HL-60 (cell line): ENCODE measurements around the gene SECTM1.
A peak's percentile ranks its signal among the peaks of the same experiment; 100 is the strongest.
"Not testable (repeated sequence)": the region's sequence is repeated elsewhere in the genome, so short reads cannot be mapped to it uniquely, and the experiment has no call there.

ENCODE experiments used
- DNase-seq, 2 experiments: peaks; one replicate each; pipeline ENCODE4 v3.0.0-alpha.2; 2010 to 2020; ENCODE audit warnings: low read depth in 1 of 2, low spot score in 1 of 2
- H3K27ac ChIP-seq: fragments of 250-450 bp; sonication (Bioruptor Pico); replicated peaks from 2 replicates; pipeline ENCODE4 v1.5.1; 2020; ENCODE audit warnings: mild to moderate bottlenecking, moderate library complexity
- H3K27me3 ChIP-seq: fragments of 250-450 bp; sonication (Bioruptor Pico); 2 replicates; pipeline ENCODE4 v1.5.1; 2021; ENCODE audit warnings: mild to moderate bottlenecking, moderate library complexity; ENCODE audit not compliant: insufficient read depth, poor library complexity, severe bottlenecking
- H3K4me3 ChIP-seq: replicated peaks from 2 replicates; pipeline ENCODE4 v1.5.1; 2011; ENCODE audit warnings: mild to moderate bottlenecking, control low read depth, low read length; ENCODE audit not compliant: insufficient read depth
- GABPA ChIP-seq: IDR thresholded peaks from 2 replicates; pipeline ENCODE4 v1.6.1; 2012; ENCODE audit warnings: low read depth
- POLR2AphosphoS5 ChIP-seq: IDR thresholded peaks from 2 replicates; pipeline ENCODE4 v1.6.1; 2012; ENCODE audit warnings: low read depth
- SPI1 ChIP-seq: IDR thresholded peaks from 2 replicates; pipeline ENCODE4 v1.6.1; 2012; ENCODE audit warnings: low read depth, mild to moderate bottlenecking, borderline replicate concordance
- TF ChIP-seq, protein P1 (sequence below): IDR thresholded peaks from one replicate; pipeline ENCODE4 v1.5.1; 2011; ENCODE audit warnings: low read length, control low read depth, inconsistent platforms; ENCODE audit not compliant: insufficient read depth
- TF ChIP-seq, protein P2 (sequence below): IDR thresholded peaks from 2 replicates; pipeline ENCODE4 v1.6.1; 2012; ENCODE audit warnings: low read depth; ENCODE audit not compliant: insufficient replicate concordance

Gene SECTM1

DNA sequence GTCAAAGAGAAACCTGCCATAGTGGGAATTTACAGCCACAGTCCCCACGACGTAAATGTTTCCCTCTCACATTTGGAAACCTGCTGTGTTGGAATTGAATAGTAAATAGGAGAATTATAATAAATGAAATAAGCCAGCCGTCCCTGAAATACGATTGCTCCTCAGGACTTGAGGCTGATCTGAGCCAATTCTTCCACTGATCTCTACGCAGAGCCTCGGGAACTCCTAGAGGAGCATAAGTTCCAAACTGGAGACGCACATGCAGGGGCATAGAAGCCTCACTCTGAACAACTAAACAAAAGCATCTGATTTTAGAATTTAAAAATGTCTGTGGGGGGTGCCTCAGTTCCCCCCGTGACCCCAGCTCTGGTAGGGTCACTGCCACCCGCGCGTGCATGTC lies 15.3 kb upstream of the SECTM1 start:
- no peak overlapping the region for H3K4me3 ChIP-seq

DNA sequence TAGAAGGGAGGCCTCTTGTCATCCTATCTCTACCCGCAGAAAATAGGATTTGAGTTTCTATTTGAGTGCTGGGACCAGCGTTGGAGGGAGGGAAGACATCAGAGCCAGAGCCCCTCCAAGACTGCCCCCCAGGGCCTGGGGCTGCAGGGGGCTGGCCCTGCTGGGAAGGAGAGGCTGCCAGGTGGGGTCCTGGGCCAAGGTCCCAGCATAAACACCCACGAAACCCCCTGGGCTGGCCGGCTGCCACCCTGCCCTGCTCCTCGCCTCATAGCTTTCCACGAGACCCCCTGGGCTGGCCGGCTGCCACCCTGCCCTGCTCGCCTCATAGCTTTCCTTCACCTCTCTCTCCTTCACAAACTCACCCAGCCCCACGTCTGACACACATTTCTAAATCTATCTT lies 14.9 kb upstream of the SECTM1 start:
- DNase-seq = no peak
- Histone ChIP-seq H3K27ac (no peak overlapping the region), H3K27me3 (no peaks in the 10 kb centered on the region), H3K4me3 (no peak overlapping the region)
- TF ChIP-seq GABPA (no peak), POLR2AphosphoS5 (no peak), SPI1 (no peak)
- TF ChIP-seq, protein P1, sequence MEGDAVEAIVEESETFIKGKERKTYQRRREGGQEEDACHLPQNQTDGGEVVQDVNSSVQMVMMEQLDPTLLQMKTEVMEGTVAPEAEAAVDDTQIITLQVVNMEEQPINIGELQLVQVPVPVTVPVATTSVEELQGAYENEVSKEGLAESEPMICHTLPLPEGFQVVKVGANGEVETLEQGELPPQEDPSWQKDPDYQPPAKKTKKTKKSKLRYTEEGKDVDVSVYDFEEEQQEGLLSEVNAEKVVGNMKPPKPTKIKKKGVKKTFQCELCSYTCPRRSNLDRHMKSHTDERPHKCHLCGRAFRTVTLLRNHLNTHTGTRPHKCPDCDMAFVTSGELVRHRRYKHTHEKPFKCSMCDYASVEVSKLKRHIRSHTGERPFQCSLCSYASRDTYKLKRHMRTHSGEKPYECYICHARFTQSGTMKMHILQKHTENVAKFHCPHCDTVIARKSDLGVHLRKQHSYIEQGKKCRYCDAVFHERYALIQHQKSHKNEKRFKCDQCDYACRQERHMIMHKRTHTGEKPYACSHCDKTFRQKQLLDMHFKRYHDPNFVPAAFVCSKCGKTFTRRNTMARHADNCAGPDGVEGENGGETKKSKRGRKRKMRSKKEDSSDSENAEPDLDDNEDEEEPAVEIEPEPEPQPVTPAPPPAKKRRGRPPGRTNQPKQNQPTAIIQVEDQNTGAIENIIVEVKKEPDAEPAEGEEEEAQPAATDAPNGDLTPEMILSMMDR = no peak
- TF ChIP-seq, protein P2, sequence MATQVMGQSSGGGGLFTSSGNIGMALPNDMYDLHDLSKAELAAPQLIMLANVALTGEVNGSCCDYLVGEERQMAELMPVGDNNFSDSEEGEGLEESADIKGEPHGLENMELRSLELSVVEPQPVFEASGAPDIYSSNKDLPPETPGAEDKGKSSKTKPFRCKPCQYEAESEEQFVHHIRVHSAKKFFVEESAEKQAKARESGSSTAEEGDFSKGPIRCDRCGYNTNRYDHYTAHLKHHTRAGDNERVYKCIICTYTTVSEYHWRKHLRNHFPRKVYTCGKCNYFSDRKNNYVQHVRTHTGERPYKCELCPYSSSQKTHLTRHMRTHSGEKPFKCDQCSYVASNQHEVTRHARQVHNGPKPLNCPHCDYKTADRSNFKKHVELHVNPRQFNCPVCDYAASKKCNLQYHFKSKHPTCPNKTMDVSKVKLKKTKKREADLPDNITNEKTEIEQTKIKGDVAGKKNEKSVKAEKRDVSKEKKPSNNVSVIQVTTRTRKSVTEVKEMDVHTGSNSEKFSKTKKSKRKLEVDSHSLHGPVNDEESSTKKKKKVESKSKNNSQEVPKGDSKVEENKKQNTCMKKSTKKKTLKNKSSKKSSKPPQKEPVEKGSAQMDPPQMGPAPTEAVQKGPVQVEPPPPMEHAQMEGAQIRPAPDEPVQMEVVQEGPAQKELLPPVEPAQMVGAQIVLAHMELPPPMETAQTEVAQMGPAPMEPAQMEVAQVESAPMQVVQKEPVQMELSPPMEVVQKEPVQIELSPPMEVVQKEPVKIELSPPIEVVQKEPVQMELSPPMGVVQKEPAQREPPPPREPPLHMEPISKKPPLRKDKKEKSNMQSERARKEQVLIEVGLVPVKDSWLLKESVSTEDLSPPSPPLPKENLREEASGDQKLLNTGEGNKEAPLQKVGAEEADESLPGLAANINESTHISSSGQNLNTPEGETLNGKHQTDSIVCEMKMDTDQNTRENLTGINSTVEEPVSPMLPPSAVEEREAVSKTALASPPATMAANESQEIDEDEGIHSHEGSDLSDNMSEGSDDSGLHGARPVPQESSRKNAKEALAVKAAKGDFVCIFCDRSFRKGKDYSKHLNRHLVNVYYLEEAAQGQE = no peak

More for the DNA sequence above, 15.3 kb upstream of the SECTM1 start:
- TF ChIP-seq SPI1 = no peak
- TF ChIP-seq, protein P1 = no peak
- TF ChIP-seq POLR2AphosphoS5 = no peak
- TF ChIP-seq, protein P2 = no peak
- Histone ChIP-seq H3K27ac (no peak overlapping the region), H3K27me3 (no peaks in the 10 kb centered on the region)
- no peak for DNase-seq

DNA sequence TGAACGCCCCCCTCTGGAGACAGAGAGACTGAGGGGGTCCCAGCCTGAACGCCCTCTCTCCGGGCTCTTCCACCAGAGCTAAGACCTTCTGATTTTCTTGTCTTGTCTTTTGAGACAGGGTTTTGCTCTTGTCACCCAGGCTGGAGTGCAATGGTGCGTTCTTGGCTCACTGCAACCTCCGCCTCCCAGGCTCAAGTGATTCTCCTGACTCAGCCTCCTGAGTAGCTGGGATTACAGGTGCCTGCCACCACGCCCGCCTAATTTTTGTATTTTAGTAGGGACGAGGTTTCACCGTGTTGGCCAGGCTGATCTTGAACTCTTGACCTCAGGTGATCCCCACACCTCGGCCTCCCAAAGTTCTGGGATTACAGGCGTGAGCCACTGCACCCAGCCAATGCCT lies 14.4 kb upstream of the SECTM1 start:
- H3K4me3 ChIP-seq, H3K27me3 ChIP-seq, DNase-seq, H3K27ac ChIP-seq: not testable (repeated sequence)

DNA sequence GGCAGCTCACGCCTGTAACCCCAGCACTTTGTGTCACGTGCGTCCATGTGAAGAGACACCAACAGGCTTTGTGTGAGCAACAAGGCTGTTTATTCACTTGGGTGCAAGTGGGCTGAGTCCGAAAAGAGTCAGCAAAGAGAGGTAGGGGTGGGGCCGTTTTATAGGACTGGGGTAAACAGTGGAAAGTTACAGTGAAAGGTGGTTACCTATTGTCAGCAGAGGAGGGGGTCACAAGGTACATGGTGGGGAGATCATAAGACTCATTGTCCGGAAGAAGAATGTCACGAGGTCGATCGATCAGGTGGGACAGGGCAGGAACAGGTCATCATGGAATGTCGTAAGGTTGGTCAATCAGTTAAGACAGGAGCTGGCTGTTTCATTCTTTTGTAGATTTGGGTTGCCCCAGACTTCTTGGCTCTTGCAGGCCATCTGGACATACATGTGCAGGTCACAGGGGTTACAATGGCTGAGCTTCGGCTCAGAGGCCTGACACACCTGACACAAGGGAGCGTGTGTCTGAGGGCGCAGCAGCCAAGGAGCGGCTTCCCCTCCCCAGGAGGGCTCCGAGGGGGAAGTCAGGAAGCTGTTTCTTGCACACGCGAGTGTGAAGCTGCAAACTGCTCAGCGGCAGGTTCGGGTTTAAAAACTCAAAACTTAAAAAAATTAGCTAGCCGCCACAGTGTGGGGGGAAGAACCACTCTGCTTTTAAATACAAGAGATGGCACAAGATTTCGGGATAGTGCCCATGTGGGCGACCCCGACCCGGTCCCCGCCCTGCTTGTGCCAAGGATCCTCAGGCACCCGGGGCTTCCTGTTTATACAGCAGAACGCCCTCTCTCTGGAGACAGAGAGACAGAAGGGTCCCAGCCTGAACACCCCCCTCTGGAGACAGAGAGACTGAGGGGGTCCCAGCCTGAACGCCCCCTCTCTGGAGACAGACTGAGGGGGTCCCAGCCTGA lies 13.1 kb upstream of the SECTM1 start:
- TF ChIP-seq, protein P1 = no peak
- peak; percentile 40; the same call in 1 of the 2 replicates for TF ChIP-seq SPI1
- Histone ChIP-seq H3K4me3 (peak overlapping the region; percentile 6; the same call in 1 of the 2 replicates), H3K27ac (no peak overlapping the region), H3K27me3 (no peaks in the 10 kb centered on the region)
- peak in 1 of 2 experiments; percentile 52 for DNase-seq
